SK-N-SH (cell line): Measurements from ENCODE around the gene RNF112. TPM values are rescaled to one million over a fixed set of nuclear protein-coding genes. Genes with fewer than 3 reads are reported as not detected.
A peak's percentile ranks its signal among the peaks of the same experiment; 100 is the strongest.

Experiments
- CTCF ChIA-PET: fragments of 300-600, 350-600 bp; formaldehyde crosslinking; extraction: SDS; loops from one replicate; lab custom pipeline; 2021; lab: Yijun Ruan, JAX
- POLR2A ChIA-PET: fragments of 350-600 bp; sonication (Branson Sonifier 250); formaldehyde crosslinking; extraction: SDS; loops from one replicate; lab custom pipeline; 2020; ENCODE audit warnings: antibody characterized with exemption, inconsistent platforms; lab: Yijun Ruan, JAX
- DNase-seq: peaks from one replicate; pipeline ENCODE4 v3.0.0; 2012
- H2AFZ ChIP-seq: fragments of 200-600 bp; sonication (generic); 2 replicates; pipeline ENCODE4 v1.8.1; 2016; ENCODE audit warnings: antibody characterized with exemption, mild to moderate bottlenecking, low read depth
- H3F3A ChIP-seq: fragments of 200-600 bp; sonication (generic); replicated peaks from 2 replicates; pipeline ENCODE3; 2016; ENCODE audit warnings: antibody characterized with exemption, mild to moderate bottlenecking; ENCODE audit not compliant: insufficient read depth
- H3K27ac ChIP-seq, 2 experiments: fragments of 200-500 bp in 1 of 2; fragments of 200-600 bp in 1 of 2; sonication (Bioruptor generic) in 1 of 2; sonication (generic), shearing (Covaris generic) in 1 of 2; 2 replicates each; pipeline versions ENCODE4 v1.5.1 to v1.6.1; 2014 to 2016; ENCODE audit warnings: low read depth in 2 of 2, inconsistent platforms in 1 of 2, low read length in 1 of 2, mild to moderate bottlenecking in 1 of 2, mixed read lengths in 1 of 2
- H3K27me3 ChIP-seq: fragments of 200-600 bp; sonication (generic), shearing (Covaris generic); 2 replicates; pipeline ENCODE4 v1.6.1; 2016; ENCODE audit warnings: mixed run types; ENCODE audit not compliant: insufficient read depth
- H3K36me3 ChIP-seq, 2 experiments: fragments of 200-500 bp in 1 of 2; fragments of 200-600 bp in 1 of 2; sonication (Bioruptor generic) in 1 of 2; sonication (generic) in 1 of 2; replicated peaks in 1 of 2; 2 replicates each; pipeline versions ENCODE3 to v1.5.1; 2014 to 2016; ENCODE audit warnings: low read length in 1 of 2, mild to moderate bottlenecking in 1 of 2; ENCODE audit not compliant: insufficient read depth in 2 of 2, control insufficient read depth in 1 of 2
- H3K4me1 ChIP-seq, 2 experiments: fragments of 200-500 bp in 1 of 2; fragments of 200-600 bp in 1 of 2; sonication (Bioruptor generic) in 1 of 2; sonication (generic), shearing (Covaris generic) in 1 of 2; 2 replicates each; pipeline versions ENCODE4 v1.5.1 to v1.6.1; 2014 to 2016; ENCODE audit warnings: low read depth in 1 of 2, low read length in 1 of 2, mixed run types in 1 of 2; ENCODE audit not compliant: insufficient read depth in 2 of 2, control insufficient read depth in 1 of 2
- H3K4me2 ChIP-seq: fragments of 200-600 bp; sonication (generic), shearing (Covaris generic); 2 replicates; pipeline ENCODE4 v1.6.1; 2017; ENCODE audit warnings: mixed run types
- H3K4me3 ChIP-seq, 2 experiments: fragments of 200-500 bp in 1 of 2; fragments of 200-600 bp in 1 of 2; sonication (Bioruptor generic) in 1 of 2; sonication (generic), shearing (Covaris generic) in 1 of 2; 2 replicates each; pipeline versions ENCODE4 v1.5.1 to v1.8.1; 2014 to 2016; ENCODE audit warnings: low read depth in 2 of 2, inconsistent platforms in 1 of 2, low read length in 1 of 2, mild to moderate bottlenecking in 1 of 2, mixed read lengths in 1 of 2, moderate library complexity in 1 of 2
- H3K79me2 ChIP-seq: fragments of 200-600 bp; sonication (generic); 2 replicates; pipeline ENCODE4 v1.8.1; 2017; ENCODE audit warnings: mild to moderate bottlenecking; ENCODE audit not compliant: insufficient read depth
- H3K9ac ChIP-seq: fragments of 200-600 bp; sonication (generic); 2 replicates; pipeline ENCODE4 v1.6.1; 2017; ENCODE audit warnings: mixed run types
- H3K9me2 ChIP-seq: fragments of 200-600 bp; sonication (generic); 2 replicates; pipeline ENCODE4 v1.6.1; 2017; ENCODE audit warnings: mixed run types
- H3K9me3 ChIP-seq: fragments of 200-600 bp; sonication (generic); 2 replicates; pipeline ENCODE4 v1.6.1; 2017; ENCODE audit warnings: mixed run types, mild to moderate bottlenecking, moderate library complexity
- H4K20me1 ChIP-seq: fragments of 200-600 bp; sonication (generic); 2 replicates; pipeline ENCODE4 v1.6.1; 2017; ENCODE audit warnings: mild to moderate bottlenecking, mixed run types; ENCODE audit not compliant: insufficient read depth
- EZH2phosphoT487 ChIP-seq: fragments of 200-600 bp; sonication (generic); IDR thresholded peaks from 2 replicates; pipeline ENCODE4 v1.6.1; 2017; ENCODE audit warnings: low read depth, mixed run types, mild to moderate bottlenecking, antibody characterized with exemption, moderate library complexity, borderline replicate concordance
- FOXJ3 ChIP-seq: sonication (generic); formaldehyde crosslinking; IDR thresholded peaks from 2 replicates; pipeline ENCODE4 v1.5.1; 2020; ENCODE audit warnings: mild to moderate bottlenecking, missing genetic modification reagents
- FOXM1 ChIP-seq: IDR thresholded peaks from 2 replicates; pipeline ENCODE4 v1.4.0; 2012; ENCODE audit warnings: low read depth, mild to moderate bottlenecking
- IRF3 ChIP-seq: fragments of 150-350 bp; IDR thresholded peaks from 2 replicates; pipeline ENCODE4 v1.6.1; 2016; ENCODE audit warnings: mild to moderate bottlenecking, low read depth, low read length
- NRF1 ChIP-seq: IDR thresholded peaks from 2 replicates; pipeline ENCODE4 v1.6.1; 2012; ENCODE audit warnings: low read depth, mild to moderate bottlenecking, low read length
- POLR2AphosphoS5 ChIP-seq: IDR thresholded peaks from 2 replicates; pipeline ENCODE4 v1.6.1; 2012; ENCODE audit warnings: low read depth, low read length
- RAD21 ChIP-seq: IDR thresholded peaks from 2 replicates; pipeline ENCODE4 v1.6.1; 2012; ENCODE audit warnings: mild to moderate bottlenecking, low read length
- REST ChIP-seq: IDR thresholded peaks from 2 replicates; pipeline ENCODE4 v1.6.1; 2012; ENCODE audit warnings: mild to moderate bottlenecking, low read depth, low read length, moderate library complexity
- RFX5 ChIP-seq: IDR thresholded peaks from 2 replicates; pipeline ENCODE4 v1.6.1; 2012; ENCODE audit warnings: mild to moderate bottlenecking, improper control_type of control experiment, low read length
- SIN3A ChIP-seq: IDR thresholded peaks from 2 replicates; pipeline ENCODE4 v1.6.1; 2012; ENCODE audit warnings: low read depth, mild to moderate bottlenecking, low read length, moderate library complexity, borderline replicate concordance
- SMC3 ChIP-seq: IDR thresholded peaks from 2 replicates; pipeline ENCODE4 v1.6.1; 2012; ENCODE audit warnings: low read depth, low read length, improper control_type of control experiment
- TEAD4 ChIP-seq: IDR thresholded peaks from 2 replicates; pipeline ENCODE4 v1.4.0; 2012; ENCODE audit warnings: mild to moderate bottlenecking, borderline replicate concordance; ENCODE audit not compliant: insufficient read depth
- USF1 ChIP-seq: IDR thresholded peaks from 2 replicates; pipeline ENCODE4 v1.4.0; 2012; ENCODE audit warnings: low read depth, borderline replicate concordance
- ZBTB33 ChIP-seq: IDR thresholded peaks from 2 replicates; pipeline ENCODE4 v1.4.0; 2012; ENCODE audit warnings: low read depth, borderline replicate concordance
- WGBS: methylation state at CpG from one replicate; pipeline ENCODE4 v1.1.6; 2017; ENCODE audit warnings: low lambda C conversion rate; 5-methylcytosine and 5-hydroxymethylcytosine counted together
- polyA plus RNA-seq, 3 experiments: library from polyadenylated mRNA; depleted of rRNA; stranded (reverse); fragments of >200 nt; gene quantifications; 2 replicates each; pipeline ENCODE4 v1.2.3, GENCODE V29; 2012

Gene RNF112
- polyA plus RNA-seq, 1 of the 3 experiments (the other 2 are of a cell fraction) = 22.6 TPM

GRCh38 chr17:19361326-19361725 is 49.7 kb upstream of the RNF112 start:
- Histone ChIP-seq H3K79me2 (peaks cover 8% of the 10 kb centered on the region), H3K4me3 (no peak overlapping the region; a peak in 2 of 4 replicates), H3F3A (peaks cover 7% of the 10 kb centered on the region), H4K20me1 (no peaks in the 10 kb centered on the region), H3K9me2 (no peaks in the 10 kb centered on the region), H3K27me3 (no peaks in the 10 kb centered on the region), H3K9ac (peak overlapping the region; percentile 82; the same call in 1 of the 2 replicates), H2AFZ (no peak overlapping the region), H3K4me1 (peaks cover 13 to 32% of the 10 kb centered on the region in 2 experiments; a peak in 2 of 4 replicates), H3K9me3 (no peaks in the 10 kb centered on the region), H3K4me2 (peak overlapping the region; percentile 85), H3K27ac (no peak overlapping the region; a peak in 1 of 4 replicates), H3K36me3 (peaks cover 0 to 9% of the 10 kb centered on the region in 2 experiments)
- no peak for DNase-seq
- CTCF ChIA-PET = interaction anchor here (1.1 to 12.0 kb wide), 5 partner anchors 19 to 100 kb away, joined by 3 to 305 read pairs (median 20); partner anchors contain the start of gene RNF112
- POLR2A ChIA-PET = no interaction called here
- WGBS = 70% methylated on average over 6 of the region's 6 CpGs
- TF ChIP-seq EZH2phosphoT487 = no peak
- no peak for TF ChIP-seq POLR2AphosphoS5
- TF ChIP-seq RFX5 = no peak
- TF ChIP-seq ZBTB33 = no peak
- no peak for TF ChIP-seq TEAD4
- no peak for TF ChIP-seq FOXM1
- no peak for TF ChIP-seq SIN3A
- no peak for TF ChIP-seq SMC3
- TF ChIP-seq IRF3 = no peak
- TF ChIP-seq USF1 = no peak
- no peak for TF ChIP-seq FOXJ3

GRCh38 chr17:19361944-19362276 is 49.1 kb upstream of the RNF112 start:
- POLR2A ChIA-PET = interaction anchor here (1.8 to 2.3 kb wide), 3 partner anchors 16 to 86 kb away, joined by 10 to 15 read pairs (median 13); partner anchors contain the start of genes MAPK7 and MFAP4
- TF ChIP-seq NRF1 (no peak), RAD21 (0 out of 2 replicates have a peak, but pooled peaks have one; percentile 5), REST (peak; percentile 81)
- Histone ChIP-seq H3K9ac (peak overlapping the region; percentile 82), H3K9me3 (no peaks in the 10 kb centered on the region), H4K20me1 (no peaks in the 10 kb centered on the region), H2AFZ (peak overlapping the region; percentile 81), H3K4me3 (peak overlapping the region; percentile 72 to 75), H3K4me1 (peaks cover 13 to 32% of the 10 kb centered on the region in 2 experiments; a peak in 2 of 4 replicates), H3K27ac (peak overlapping the region; percentile 83 to 88), H3K27me3 (no peaks in the 10 kb centered on the region), H3F3A (peaks cover 7% of the 10 kb centered on the region), H3K79me2 (peaks cover 8% of the 10 kb centered on the region), H3K9me2 (no peaks in the 10 kb centered on the region), H3K36me3 (peaks cover 0 to 9% of the 10 kb centered on the region in 2 experiments), H3K4me2 (peak overlapping the region; percentile 85)
- CTCF ChIA-PET = interaction anchor here (0.8 to 12.0 kb wide), 16 partner anchors 8 to 408 kb away, joined by 3 to 305 read pairs (median 22); partner anchors contain the start of genes MAPK7, MFAP4 and RNF112
- 15% methylated on average over 12 of the region's 16 CpGs for WGBS
- DNase-seq = no peak
